ENCODE data around the gene RHOC.

Gene RHOC

DNA sequence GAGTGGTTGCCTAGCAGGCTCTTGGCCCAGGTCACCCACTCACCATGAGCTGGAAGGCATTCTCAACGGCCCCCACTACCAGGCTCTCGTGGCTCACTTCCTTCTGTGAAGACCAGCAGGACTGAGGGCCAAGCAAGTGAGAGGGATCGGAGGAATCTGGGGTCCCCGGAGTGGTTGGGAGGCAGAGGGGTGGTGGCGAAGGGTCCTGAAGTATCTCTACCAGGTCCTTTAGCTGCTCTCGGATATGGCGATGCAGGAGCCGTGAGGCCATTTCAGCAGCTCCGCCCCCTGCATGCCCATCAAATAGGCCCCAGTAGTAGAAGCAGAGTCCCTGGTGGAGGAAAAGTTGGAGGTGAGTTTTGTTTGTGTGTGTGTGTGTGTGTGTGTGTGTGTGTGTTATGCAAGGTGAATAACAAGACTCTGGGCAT, 5.8 kb upstream of the RHOC start:
- H3K9me2 ChIP-seq (replicated peaks; ENCODE audit: insufficient read depth, low read length): no peaks in the 10 kb centered on the region
- peaks cover 11% of the 10 kb centered on the region; the same call in 1 of the 2 replicates for H3F3A ChIP-seq (ENCODE audit: insufficient read depth)
- TF ChIP-seq EZH2phosphoT487 (conservative IDR thresholded peaks at IDR 0.05; ENCODE audit: low read length): no peak
- TF ChIP-seq, protein P1, sequence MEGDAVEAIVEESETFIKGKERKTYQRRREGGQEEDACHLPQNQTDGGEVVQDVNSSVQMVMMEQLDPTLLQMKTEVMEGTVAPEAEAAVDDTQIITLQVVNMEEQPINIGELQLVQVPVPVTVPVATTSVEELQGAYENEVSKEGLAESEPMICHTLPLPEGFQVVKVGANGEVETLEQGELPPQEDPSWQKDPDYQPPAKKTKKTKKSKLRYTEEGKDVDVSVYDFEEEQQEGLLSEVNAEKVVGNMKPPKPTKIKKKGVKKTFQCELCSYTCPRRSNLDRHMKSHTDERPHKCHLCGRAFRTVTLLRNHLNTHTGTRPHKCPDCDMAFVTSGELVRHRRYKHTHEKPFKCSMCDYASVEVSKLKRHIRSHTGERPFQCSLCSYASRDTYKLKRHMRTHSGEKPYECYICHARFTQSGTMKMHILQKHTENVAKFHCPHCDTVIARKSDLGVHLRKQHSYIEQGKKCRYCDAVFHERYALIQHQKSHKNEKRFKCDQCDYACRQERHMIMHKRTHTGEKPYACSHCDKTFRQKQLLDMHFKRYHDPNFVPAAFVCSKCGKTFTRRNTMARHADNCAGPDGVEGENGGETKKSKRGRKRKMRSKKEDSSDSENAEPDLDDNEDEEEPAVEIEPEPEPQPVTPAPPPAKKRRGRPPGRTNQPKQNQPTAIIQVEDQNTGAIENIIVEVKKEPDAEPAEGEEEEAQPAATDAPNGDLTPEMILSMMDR (IDR thresholded peaks at IDR 0.05; ENCODE audit: insufficient read depth, low read length, poor library complexity, severe bottlenecking): no peak
- no peaks in the 10 kb centered on the region for H3K36me3 ChIP-seq (ENCODE audit: low read length)
- no peaks in the 10 kb centered on the region for H3K79me2 ChIP-seq (ENCODE audit: insufficient read depth, low read length)
- H3K9me3 ChIP-seq (ENCODE audit: insufficient read depth, low read length): no peaks in the 10 kb centered on the region
- H4K20me1 ChIP-seq (ENCODE audit: low read depth, low read length): no peaks in the 10 kb centered on the region
- H2AFZ ChIP-seq (ENCODE audit: low read depth, low read length, severe bottlenecking): no peak overlapping the region
- no peak overlapping the region for H3K4me2 ChIP-seq (ENCODE audit: low read depth, low read length, poor library complexity, severe bottlenecking)
- H3K27ac ChIP-seq (ENCODE audit: low read depth, low read length): no peak overlapping the region
- H3K9ac ChIP-seq (ENCODE audit: low read length): no peak overlapping the region
- H3K27me3 ChIP-seq (ENCODE audit: low read length): no peaks in the 10 kb centered on the region
- no peak overlapping the region for H3K4me3 ChIP-seq (ENCODE audit: insufficient read depth, low read length, poor library complexity, severe bottlenecking)

DNA sequence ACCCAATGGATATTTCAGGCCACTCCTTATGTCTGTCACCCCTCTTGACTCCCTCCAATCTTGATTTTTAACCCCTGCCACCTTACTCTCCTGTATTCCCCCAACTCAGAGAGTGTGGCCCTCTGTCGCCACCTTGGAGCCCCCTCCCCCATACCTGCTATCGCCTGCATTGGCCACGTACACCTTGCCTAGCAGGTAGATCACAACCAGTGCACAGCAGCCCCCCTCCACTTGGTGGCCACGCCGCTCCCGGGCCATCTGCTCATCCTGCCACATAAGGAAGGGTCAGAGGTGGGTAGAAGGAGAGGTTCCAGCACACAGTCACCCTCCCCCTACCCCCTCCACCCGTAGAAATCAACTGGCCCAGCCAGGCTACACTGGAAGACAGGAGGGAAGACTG, 5.3 kb upstream of the RHOC start:
- H3K27me3 ChIP-seq (ENCODE audit: low read length): no peaks in the 10 kb centered on the region
- H3K27ac ChIP-seq (ENCODE audit: low read depth, low read length): no peak overlapping the region
- no peaks in the 10 kb centered on the region for H3K9me2 ChIP-seq (replicated peaks; ENCODE audit: insufficient read depth, low read length)
- no peak overlapping the region for H3K9ac ChIP-seq (ENCODE audit: low read length)
- TF ChIP-seq EZH2phosphoT487 (conservative IDR thresholded peaks at IDR 0.05; ENCODE audit: low read length): no peak
- TF ChIP-seq, protein P1 (IDR thresholded peaks at IDR 0.05; ENCODE audit: insufficient read depth, low read length, poor library complexity, severe bottlenecking): no peak
- H3K4me3 ChIP-seq (ENCODE audit: insufficient read depth, low read length, poor library complexity, severe bottlenecking): no peak overlapping the region
- no peak overlapping the region for H3K4me2 ChIP-seq (ENCODE audit: low read depth, low read length, poor library complexity, severe bottlenecking)
- H3K36me3 ChIP-seq (ENCODE audit: low read length): no peaks in the 10 kb centered on the region
- H3K9me3 ChIP-seq (ENCODE audit: insufficient read depth, low read length): no peaks in the 10 kb centered on the region
- no peak overlapping the region for H2AFZ ChIP-seq (ENCODE audit: low read depth, low read length, severe bottlenecking)
- H4K20me1 ChIP-seq (ENCODE audit: low read depth, low read length): no peaks in the 10 kb centered on the region
- peaks cover 11% of the 10 kb centered on the region; the same call in 1 of the 2 replicates for H3F3A ChIP-seq (ENCODE audit: insufficient read depth)
- H3K79me2 ChIP-seq (ENCODE audit: insufficient read depth, low read length): no peaks in the 10 kb centered on the region

DNA sequence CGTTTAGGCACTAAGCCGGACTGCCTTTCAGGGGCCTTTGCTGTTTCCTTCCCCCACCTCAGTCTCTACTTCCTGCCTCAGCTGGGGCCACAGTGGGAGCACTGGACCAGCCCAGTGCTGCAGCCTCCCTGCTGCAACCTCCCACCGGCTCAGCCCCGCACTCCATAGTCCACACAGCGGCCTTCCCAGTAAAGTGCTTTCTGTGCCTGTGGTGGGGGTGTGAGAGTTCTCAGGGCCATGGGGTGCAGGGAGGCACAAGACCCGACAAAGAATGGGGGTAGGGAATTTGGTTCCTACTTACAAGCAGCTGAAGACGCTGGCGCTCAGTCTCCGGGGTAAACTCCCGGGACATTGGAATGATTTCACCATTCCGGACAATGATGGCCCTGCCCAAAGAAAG, 4.7 kb upstream of the RHOC start:
- TF ChIP-seq, protein P1 (IDR thresholded peaks at IDR 0.05; ENCODE audit: insufficient read depth, low read length, poor library complexity, severe bottlenecking): no peak
- no peak for TF ChIP-seq EZH2phosphoT487 (conservative IDR thresholded peaks at IDR 0.05; ENCODE audit: low read length)
- Histone ChIP-seq H3K36me3 (ENCODE audit: low read length) (no peaks in the 10 kb centered on the region), H3K4me2 (ENCODE audit: low read depth, low read length, poor library complexity, severe bottlenecking) (no peak overlapping the region), H3F3A (ENCODE audit: insufficient read depth) (peaks cover 11% of the 10 kb centered on the region; the same call in 1 of the 2 replicates), H3K27ac (ENCODE audit: low read depth, low read length) (no peak overlapping the region), H3K9me3 (ENCODE audit: insufficient read depth, low read length) (no peaks in the 10 kb centered on the region), H3K79me2 (ENCODE audit: insufficient read depth, low read length) (no peaks in the 10 kb centered on the region), H3K4me3 (ENCODE audit: insufficient read depth, low read length, poor library complexity, severe bottlenecking) (no peak overlapping the region), H3K9me2 (replicated peaks; ENCODE audit: insufficient read depth, low read length) (no peaks in the 10 kb centered on the region), H2AFZ (ENCODE audit: low read depth, low read length, severe bottlenecking) (no peak overlapping the region), H3K27me3 (ENCODE audit: low read length) (no peaks in the 10 kb centered on the region), H4K20me1 (ENCODE audit: low read depth, low read length) (no peaks in the 10 kb centered on the region), H3K9ac (ENCODE audit: low read length) (no peak overlapping the region)

Data from SU-DHL-6 (cell line).